ENCODE measurements around the gene EHD2. TPM values are rescaled to one million over a fixed set of nuclear protein-coding genes. Genes with fewer than 3 reads are reported as not detected.
"Not testable (repeated sequence)": the region's sequence is repeated elsewhere in the genome, so short reads cannot be mapped to it uniquely, and the experiment has no call there.

EHD2 gene
- total RNA-seq, 2 experiments from 2014 or later: 0.34 TPM; not detected in 1

DNA sequence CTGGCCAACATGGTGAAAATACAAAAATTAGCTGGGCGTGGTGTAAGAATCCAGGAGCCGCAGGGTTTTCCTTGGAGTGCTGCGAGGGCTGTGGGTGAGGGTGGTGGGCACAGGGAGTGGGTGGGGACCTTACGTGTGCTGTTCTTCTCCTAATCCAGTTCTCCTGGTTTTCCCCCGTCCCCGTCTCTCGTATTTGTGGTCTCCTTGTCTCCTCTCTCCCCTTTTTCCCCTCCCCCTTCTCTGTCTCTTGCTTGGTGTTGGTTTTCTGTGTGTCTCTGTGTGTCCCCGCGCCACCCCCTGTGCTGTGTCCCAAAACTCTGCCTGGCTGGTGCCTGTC lies 67.0 kb downstream of the EHD2 start:
- DNase-seq: no peak
- Mint-ChIP-seq H3K36me3 (ENCODE audit: low read depth) (peaks cover 35% of the 10 kb centered on the region), H3K4me1 (ENCODE audit: low read depth) (peaks cover 30% of the 10 kb centered on the region), H3K27me3 (ENCODE audit: low read depth) (no peaks in the 10 kb centered on the region), H3K9me3 (ENCODE audit: insufficient read depth) (no peaks in the 10 kb centered on the region), H3K27ac (peak overlapping the region; percentile 71), H3K4me3 (peak overlapping the region; percentile 97)
- ChIA-PET POLR2A (no interaction called here), CTCF (interaction anchor here (1.5 to 2.0 kb wide), 3 partner anchors 8 to 67 kb away, joined by 4 to 9 read pairs (median 5); partner anchors contain the start of gene EHD2)
- ATAC-seq: no peak

DNA sequence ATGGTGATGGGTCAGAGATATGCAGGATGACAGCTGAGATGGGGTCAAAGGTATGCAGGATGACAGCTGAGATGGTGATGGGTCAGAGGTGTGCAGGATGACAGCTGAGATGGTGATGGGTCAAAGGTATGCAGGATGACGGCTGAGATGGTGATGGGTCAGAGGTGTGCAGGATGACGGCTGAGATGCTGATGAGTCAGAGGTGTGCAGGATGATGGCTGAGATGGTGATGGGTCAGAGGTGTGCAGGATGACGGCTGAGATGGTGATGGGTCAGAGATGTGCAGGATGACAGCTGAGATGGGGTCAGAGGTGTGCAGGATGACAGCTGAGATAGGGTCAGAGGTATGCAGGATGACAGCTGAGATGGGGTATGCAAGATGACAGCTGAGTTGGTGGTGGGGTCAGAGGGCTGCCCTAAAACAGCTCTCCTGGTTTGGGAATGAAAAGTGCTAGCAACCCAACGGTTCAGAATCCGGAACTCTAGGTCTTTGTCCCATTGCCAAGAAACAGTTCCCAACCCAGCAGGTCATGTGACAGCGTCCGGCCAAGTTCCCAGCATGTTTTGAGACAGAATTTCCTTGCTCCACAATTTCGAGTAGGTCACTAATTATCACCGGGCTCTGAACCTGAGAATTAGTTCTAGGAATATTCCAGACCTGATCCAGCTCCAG lies 68.5 kb downstream of the EHD2 start:
- ChIA-PET CTCF (interaction anchor here (1.3 kb wide), 1 partner anchor 8 kb away, joined by 3 read pairs; no protein-coding TSS in a partner anchor), POLR2A (no interaction called here)
- Mint-ChIP-seq H3K36me3 (ENCODE audit: low read depth) (peaks cover 38% of the 10 kb centered on the region), H3K4me1 (ENCODE audit: low read depth) (peaks cover 30% of the 10 kb centered on the region), H3K27me3 (ENCODE audit: low read depth) (no peaks in the 10 kb centered on the region), H3K4me3 (no peak overlapping the region), H3K27ac (peak overlapping the region; percentile 27), H3K9me3 (ENCODE audit: insufficient read depth) (no peaks in the 10 kb centered on the region)
- DNase-seq (no peak), ATAC-seq (no peak)

DNA sequence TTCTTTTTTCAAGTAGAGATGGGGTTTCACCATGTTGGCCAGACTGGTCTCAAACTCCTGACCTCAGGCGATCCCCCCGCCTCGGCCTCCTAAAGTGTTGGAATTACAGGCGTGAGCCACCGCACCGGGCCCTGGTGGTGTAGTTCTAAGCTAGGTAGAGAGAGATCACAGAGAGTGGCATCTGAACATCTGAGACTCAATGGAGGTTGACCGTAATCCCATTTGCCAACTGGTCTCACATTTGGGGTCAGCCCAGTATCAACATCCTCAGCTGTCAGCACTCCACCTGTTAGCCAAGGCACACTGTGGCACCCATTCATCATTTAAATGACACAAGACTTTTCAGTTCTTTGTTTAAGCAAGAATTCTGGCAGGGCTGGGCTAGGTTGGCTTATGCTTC lies 73.3 kb downstream of the EHD2 start:
- Mint-ChIP-seq H3K27ac (no peak overlapping the region), H3K4me3 (no peak overlapping the region), H3K36me3 (ENCODE audit: low read depth) (peaks cover 26% of the 10 kb centered on the region), H3K9me3 (ENCODE audit: insufficient read depth) (no peaks in the 10 kb centered on the region), H3K4me1 (ENCODE audit: low read depth) (peaks cover 11% of the 10 kb centered on the region), H3K27me3 (ENCODE audit: low read depth) (no peaks in the 10 kb centered on the region)
- POLR2A ChIA-PET: no interaction called here
- CTCF ChIA-PET: interaction anchor here (1.2 kb wide), 1 partner anchor 9 kb away, joined by 3 read pairs; no protein-coding TSS in a partner anchor
- no peak for ATAC-seq
- DNase-seq: no peak

DNA sequence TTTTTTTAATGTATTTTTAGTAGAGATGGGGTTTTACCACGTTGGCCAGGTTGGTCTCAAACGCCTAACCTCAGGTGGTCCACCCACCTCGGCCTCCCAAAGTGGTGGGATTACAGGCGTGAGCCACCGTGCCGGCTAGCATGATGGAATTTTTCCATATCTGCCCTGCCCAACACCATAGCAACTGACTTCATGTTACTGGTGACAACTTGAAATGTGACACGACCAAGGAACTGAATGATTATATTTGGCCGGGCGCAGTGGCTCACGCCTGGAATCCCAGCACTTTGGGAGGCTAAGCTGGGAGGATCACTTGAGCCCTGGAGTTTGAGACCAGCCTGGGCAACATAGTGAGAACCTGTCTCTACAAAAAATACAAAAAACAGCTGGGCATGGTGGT lies 74.1 kb downstream of the EHD2 start:
- H3K27ac Mint-ChIP-seq; H3K4me1 Mint-ChIP-seq (ENCODE audit: low read depth); H3K9me3 Mint-ChIP-seq (ENCODE audit: insufficient read depth); DNase-seq; ATAC-seq; H3K4me3 Mint-ChIP-seq; H3K27me3 Mint-ChIP-seq (ENCODE audit: low read depth); POLR2A ChIA-PET: not testable (repeated sequence)
- peaks cover 19% of the 10 kb centered on the region for H3K36me3 Mint-ChIP-seq (ENCODE audit: low read depth)
- CTCF ChIA-PET: interaction anchor here (1.2 to 1.7 kb wide), 4 partner anchors 8 to 74 kb away, joined by 4 to 11 read pairs (median 6); partner anchors contain the start of gene SELENOW

DNA sequence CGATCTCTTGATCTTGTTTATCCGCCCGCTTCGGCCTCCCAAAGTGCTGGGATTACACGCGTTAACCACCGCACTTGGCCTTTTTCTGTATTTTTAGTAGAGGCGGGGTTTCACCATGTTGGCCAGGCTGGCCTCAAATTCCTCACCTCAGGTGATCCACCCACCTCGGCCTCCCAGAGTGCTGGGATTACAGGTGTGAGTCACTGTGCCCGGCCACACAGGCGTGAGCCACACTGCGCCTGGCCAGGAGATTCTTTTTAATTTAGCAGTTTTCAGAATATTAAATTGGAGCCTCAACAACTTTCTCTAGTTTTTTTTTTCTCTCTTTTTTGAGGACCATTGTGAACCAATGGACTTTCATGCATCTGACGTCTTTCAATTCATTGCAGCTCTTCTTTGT lies 76.6 kb downstream of the EHD2 start:
- ATAC-seq; H3K36me3 Mint-ChIP-seq (ENCODE audit: low read depth); H3K4me3 Mint-ChIP-seq; H3K27ac Mint-ChIP-seq; H3K4me1 Mint-ChIP-seq (ENCODE audit: low read depth); H3K9me3 Mint-ChIP-seq (ENCODE audit: insufficient read depth); DNase-seq; H3K27me3 Mint-ChIP-seq (ENCODE audit: low read depth); POLR2A ChIA-PET: not testable (repeated sequence)
- CTCF ChIA-PET: interaction anchor here (0.7 to 3.1 kb wide), 14 partner anchors 8 to 493 kb away, joined by 3 to 14 read pairs (median 4); partner anchors contain the start of gene EHD2

DNA sequence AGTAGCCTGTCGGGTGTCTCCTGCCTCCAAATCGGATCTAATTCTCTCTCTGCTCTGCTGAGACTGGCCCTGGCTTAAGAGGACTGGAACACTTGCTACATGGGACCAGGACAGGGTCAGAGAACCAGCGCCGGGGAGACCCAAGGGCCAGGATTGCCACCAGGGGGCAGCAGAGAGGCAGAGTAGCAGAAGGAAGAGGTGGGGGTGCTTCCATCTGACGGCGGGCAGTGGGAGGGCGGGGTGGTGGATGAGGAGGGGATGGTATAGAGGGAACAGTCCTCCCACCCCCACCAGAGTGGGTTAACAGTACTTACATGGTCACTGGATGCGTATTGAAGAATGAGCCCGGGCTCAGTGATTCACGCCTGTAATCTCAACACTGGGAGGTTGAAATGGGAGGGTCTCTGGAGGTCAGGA lies 77.2 kb downstream of the EHD2 start:
- no peak overlapping the region for H3K27ac Mint-ChIP-seq
- H3K36me3 Mint-ChIP-seq (ENCODE audit: low read depth): peaks cover under 1% of the 10 kb centered on the region
- no peaks in the 10 kb centered on the region for H3K27me3 Mint-ChIP-seq (ENCODE audit: low read depth)
- DNase-seq (peak; percentile 86), ATAC-seq (peak; percentile 80)
- peaks cover 7% of the 10 kb centered on the region for H3K4me1 Mint-ChIP-seq (ENCODE audit: low read depth)
- CTCF ChIA-PET: interaction anchor here (0.7 to 3.1 kb wide), 14 partner anchors 8 to 494 kb away, joined by 3 to 14 read pairs (median 4); partner anchors contain the start of gene EHD2
- H3K4me3 Mint-ChIP-seq: no peak overlapping the region
- POLR2A ChIA-PET: no interaction called here
- peaks cover 6% of the 10 kb centered on the region for H3K9me3 Mint-ChIP-seq (ENCODE audit: insufficient read depth)

DNA sequence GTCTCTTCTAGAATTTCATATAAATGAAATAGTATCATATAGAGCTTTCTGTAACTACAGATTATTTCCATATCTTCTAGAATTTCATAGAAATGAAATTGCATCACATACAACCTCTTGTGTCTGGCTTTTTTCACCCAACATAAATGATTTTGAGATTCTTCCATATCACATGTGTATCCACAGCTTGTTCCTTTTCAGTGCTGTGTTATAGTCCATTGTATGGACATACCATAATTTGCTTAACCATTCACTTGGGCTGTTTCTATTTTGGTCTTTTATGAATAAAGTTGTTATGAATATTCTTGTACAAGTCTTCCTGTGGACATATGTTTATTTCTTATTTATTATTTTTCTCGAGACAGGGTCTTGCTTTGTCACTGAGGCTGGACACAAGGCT lies 79.4 kb downstream of the EHD2 start:
- Mint-ChIP-seq H3K4me1 (ENCODE audit: low read depth) (peaks cover 7% of the 10 kb centered on the region), H3K4me3 (no peak overlapping the region), H3K27me3 (ENCODE audit: low read depth) (no peaks in the 10 kb centered on the region), H3K9me3 (ENCODE audit: insufficient read depth) (peaks cover 6% of the 10 kb centered on the region), H3K36me3 (ENCODE audit: low read depth) (no peaks in the 10 kb centered on the region), H3K27ac (no peak overlapping the region)
- ATAC-seq (no peak), DNase-seq (no peak)
- CTCF ChIA-PET: interaction anchor here (1.0 kb wide), 1 partner anchor 76 kb away, joined by 3 read pairs; no protein-coding TSS in a partner anchor
- POLR2A ChIA-PET: no interaction called here

Other genes with a start within 250 kb of the EHD2 start
- under 1 TPM; 0.05 to 0.44 TPM for gene SLC8A2, start 241.5 kb upstream of the EHD2 start, total RNA-seq
- gene KPTN, start 229.2 kb upstream of the EHD2 start, total RNA-seq: 10 to 100 TPM; 12.6 to 13.0 TPM
- 100 to 1,000 TPM in 1 of 2 experiments, 10 to 100 TPM in 1; 90.0 to 103 TPM for gene NAPA, start 198.4 kb upstream of the EHD2 start, total RNA-seq
- under 1 TPM; 0.10 to 0.13 TPM for gene ZNF541, start 140.3 kb upstream of the EHD2 start, total RNA-seq
- gene BICRA, start 104.3 kb upstream of the EHD2 start, total RNA-seq: 10 to 100 TPM; 15.0 to 17.6 TPM
- gene NOP53, start 32.1 kb downstream of the EHD2 start, total RNA-seq: 100 to 1,000 TPM; 244 to 272 TPM
- 100 to 1,000 TPM; 132 to 140 TPM for gene SELENOW, start 65.3 kb downstream of the EHD2 start, total RNA-seq
- not detected for gene TPRX1, start 91.1 kb downstream of the EHD2 start, total RNA-seq
- not detected for gene CRX, start 108.5 kb downstream of the EHD2 start, total RNA-seq
- gene TPRX2, start 145.8 kb downstream of the EHD2 start, total RNA-seq: not detected
- gene SULT2A1, start 172.9 kb downstream of the EHD2 start, total RNA-seq: not detected

All from activated CD8-positive, alpha-beta T cell treated with anti-CD3 and anti-CD28 coated beads, Interleukin-2, amount 10 ng/mL, durations not matched to agents 7 days and 5 days (primary cell).